ENCODE results near the gene PLA2G15.

DNA sequence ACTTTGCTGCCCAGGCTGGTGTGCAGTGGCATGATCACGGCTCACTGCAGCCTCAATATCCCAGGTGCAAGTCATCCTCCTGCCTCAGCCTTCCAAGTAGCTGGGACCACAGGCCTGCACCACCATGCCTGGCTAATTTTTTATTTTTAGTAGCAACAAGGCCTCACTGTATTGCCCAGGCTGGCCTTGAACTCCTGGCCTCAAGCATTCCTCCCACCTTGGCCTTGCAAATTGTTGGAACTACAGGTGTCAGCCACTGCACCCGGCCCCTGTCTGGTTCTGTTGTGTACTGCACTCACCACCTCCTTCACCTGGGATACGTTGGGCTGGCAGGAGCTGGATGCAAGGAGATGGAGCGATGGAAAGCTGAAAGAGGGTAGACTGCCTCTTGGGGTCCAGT lies 8.5 kb downstream of the PLA2G15 start:
- TF ChIP-seq EZH2phosphoT487 (IDR thresholded peaks at IDR 0.05; ENCODE audit: insufficient read depth, low read depth), result no peak
- no peak for TF ChIP-seq EZH2 (IDR thresholded peaks at IDR 0.05; ENCODE audit: insufficient read depth, poor library complexity, severe bottlenecking)

Data from GM23248 (cell line).